CD14-positive monocyte (primary cell): ENCODE results near the gene NDUFAF2. TPM values are rescaled to one million over a fixed set of nuclear protein-coding genes. Genes with fewer than 3 reads are reported as not detected.
A peak's percentile ranks its signal among the peaks of the same experiment; 100 is the strongest.

Experiments used
- DNase-seq, 3 donors: peaks; one replicate each; pipeline ENCODE4 v3.0.0-alpha.2; 2011 to 2022
- H2AFZ ChIP-seq: 2 replicates; pipeline ENCODE4 v1.6.0; 2012; ENCODE audit warnings: mild to moderate bottlenecking, low read depth, low read length, inconsistent platforms; ENCODE audit not compliant: insufficient read depth, poor library complexity, severe bottlenecking
- H3K27ac ChIP-seq, 2 donors: 1 replicate in 1 of 2; 2 replicates in 1 of 2; pipeline ENCODE4 v1.5.1; 2012 to 2013; ENCODE audit warnings: low read length in 2 of 2, control low read depth in 1 of 2, inconsistent platforms in 1 of 2, low read depth in 1 of 2, mild to moderate bottlenecking in 1 of 2
- H3K27me3 ChIP-seq, 2 donors: one replicate each; pipeline versions ENCODE4 v1.6.0 to v1.6.1; 2011 to 2013; ENCODE audit warnings: low read length in 2 of 2; ENCODE audit not compliant: control insufficient read depth in 2 of 2, insufficient read depth in 2 of 2
- H3K36me3 ChIP-seq, 2 donors: replicated peaks in 1 of 2; 1 replicate in 1 of 2; 2 replicates in 1 of 2; pipeline versions ENCODE4 v1.5.1 to v1.6.1; 2012 to 2013; ENCODE audit warnings: low read length in 2 of 2, control low read depth in 1 of 2, inconsistent platforms in 1 of 2, mild to moderate bottlenecking in 1 of 2; ENCODE audit not compliant: insufficient read depth in 2 of 2, control insufficient read depth in 1 of 2
- H3K4me1 ChIP-seq, 2 donors: 1 replicate in 1 of 2; 2 replicates in 1 of 2; pipeline versions ENCODE4 v1.5.1 to v1.6.1; 2012 to 2013; ENCODE audit warnings: low read length in 2 of 2, control low read depth in 1 of 2, inconsistent platforms in 1 of 2, mild to moderate bottlenecking in 1 of 2, moderate library complexity in 1 of 2; ENCODE audit not compliant: insufficient read depth in 2 of 2, control insufficient read depth in 1 of 2
- H3K4me2 ChIP-seq: replicated peaks from 2 replicates; pipeline ENCODE3; 2012; ENCODE audit warnings: low read length, moderate library complexity, mild to moderate bottlenecking; ENCODE audit not compliant: poor library complexity, severe bottlenecking; ENCODE audit errors: extremely low read depth
- H3K4me3 ChIP-seq, 3 experiments: fragments of 200-600 bp in 1 of 3; sonication (generic) in 1 of 3; replicated peaks in 1 of 3; 1 replicate in 2 of 3; 2 replicates in 1 of 3; pipeline ENCODE4 v1.5.1; 2011 to 2013; ENCODE audit warnings: low read length in 3 of 3, mild to moderate bottlenecking in 3 of 3, control low read depth in 2 of 3, low read depth in 2 of 3, inconsistent platforms in 1 of 3, moderate library complexity in 1 of 3
- H3K79me2 ChIP-seq: 2 replicates; pipeline ENCODE4 v1.6.0; 2012; ENCODE audit warnings: mild to moderate bottlenecking, control low read depth, inconsistent platforms, low read length, moderate library complexity; ENCODE audit not compliant: insufficient read depth
- H3K9ac ChIP-seq: 2 replicates; pipeline ENCODE4 v1.6.0; 2017; ENCODE audit warnings: low read length, mild to moderate bottlenecking; ENCODE audit not compliant: insufficient read depth, poor library complexity, severe bottlenecking
- H3K9me3 ChIP-seq, 2 donors: replicated peaks in 1 of 2; 1 replicate in 1 of 2; 2 replicates in 1 of 2; pipeline versions ENCODE4 v1.5.1 to v1.6.1; 2012 to 2013; ENCODE audit warnings: low read length in 2 of 2, control low read depth in 1 of 2; ENCODE audit not compliant: control insufficient read depth in 1 of 2, insufficient read depth in 1 of 2
- H4K20me1 ChIP-seq: 2 replicates; pipeline ENCODE4 v1.6.0; 2012; ENCODE audit warnings: mild to moderate bottlenecking, low read length, control low read depth, moderate library complexity; ENCODE audit not compliant: insufficient read depth
- H3K27ac Mint-ChIP-seq, 7 donors: one replicate each; pipeline ENCODE4 v1.8.0; 2020; ENCODE audit warnings: mild to moderate bottlenecking in 7 of 7, mixed read lengths in 7 of 7, moderate library complexity in 6 of 7, inconsistent platforms in 2 of 7
- H3K27me3 Mint-ChIP-seq, 3 donors: one replicate each; pipeline ENCODE4 v1.8.0; 2021 to 2022; ENCODE audit warnings: low read depth in 3 of 3, mild to moderate bottlenecking in 3 of 3, mixed read lengths in 3 of 3, moderate library complexity in 3 of 3, inconsistent platforms in 1 of 3
- H3K36me3 Mint-ChIP-seq, 2 donors: one replicate each; pipeline ENCODE4 v1.8.0; 2020; ENCODE audit warnings: mixed read lengths in 2 of 2, inconsistent platforms in 1 of 2, mild to moderate bottlenecking in 1 of 2
- H3K4me1 Mint-ChIP-seq: one replicate; pipeline ENCODE4 v1.8.0; 2020; ENCODE audit warnings: mild to moderate bottlenecking, mixed read lengths
- H3K4me3 Mint-ChIP-seq, 2 donors: one replicate each; pipeline ENCODE4 v1.8.0; 2020; ENCODE audit warnings: mild to moderate bottlenecking in 2 of 2, mixed read lengths in 2 of 2, moderate library complexity in 1 of 2
- H3K9me3 Mint-ChIP-seq, 7 donors: one replicate each; pipeline ENCODE4 v1.8.0; 2020 to 2022; ENCODE audit warnings: mixed read lengths in 7 of 7, mild to moderate bottlenecking in 6 of 7, moderate library complexity in 6 of 7, inconsistent platforms in 2 of 7
- CTCF ChIP-seq: fragments of 200-600 bp; IDR thresholded peaks from one replicate; pipeline ENCODE4 v1.8.0; 2022; ENCODE audit warnings: antibody characterized with exemption, mild to moderate bottlenecking
- WGBS: methylation state at CpG from one replicate; pipeline ENCODE4 v1.1.5; 2013; ENCODE audit warnings: missing lambda C conversion rate; ENCODE audit not compliant: insufficient coverage; 5-methylcytosine and 5-hydroxymethylcytosine counted together
- intact Hi-C, 2 donors: fragments of 100-400 bp; cut with micrococcal nuclease; formaldehyde crosslinking; loops; one replicate each; pipeline versions ENCODE4 v1.15.0 to v1.15.1; 2023
- polyA plus RNA-seq, 3 donors: library from polyadenylated mRNA; depleted of rRNA in 1 of 3; unstranded in 2 of 3; stranded (reverse) in 1 of 3; fragments of 300-500 nt in 2 of 3; fragments of >200 nt in 1 of 3; fragmentation: Illumina TruSeq in 2 of 3; gene quantifications; 1 replicate in 2 of 3; 2 replicates in 1 of 3; pipeline ENCODE4 v1.2.3, GENCODE V29; 2012 to 2021

The NDUFAF2 gene
- polyA plus RNA-seq, 3 donors = 5.9 to 29.5 (median 25.0) TPM

GRCh38 chr5:61162832-61163567 lies 218.0 kb downstream of the NDUFAF2 start:
- Histone ChIP-seq H3K79me2 (peaks cover 56% of the 10 kb centered on the region), H2AFZ (peak overlapping the region; percentile 97), H3K27me3 (no peaks in the 10 kb centered on the region), H3K4me1 (peaks cover 27 to 44% of the 10 kb centered on the region in 2 donors), H3K9me3 (no peaks in the 10 kb centered on the region), H3K36me3 (peaks cover 0 to 13% of the 10 kb centered on the region in 2 donors), H3K4me3 (peak overlapping the region; percentile 59 to 96 (median 86)), H3K9ac (peak overlapping the region; percentile 95), H3K4me2 (peak overlapping the region; percentile 90), H3K27ac (peak overlapping the region; percentile 93 to 96), H4K20me1 (no peaks in the 10 kb centered on the region)
- Mint-ChIP-seq H3K4me1 (peaks cover 52% of the 10 kb centered on the region), H3K4me3 (peak overlapping the region; percentile 99), H3K9me3 (no peaks in the 10 kb centered on the region), H3K27ac (peak overlapping the region; percentile 97 to 99 (median 98)), H3K36me3 (peaks cover 8 to 21% of the 10 kb centered on the region in 2 donors), H3K27me3 (peaks cover 0 to 2% (median 0%) of the 10 kb centered on the region in 3 donors)
- TF ChIP-seq CTCF = no peak
- DNase-seq = peak; percentile 16 to 70 (median 29)
- intact Hi-C loops = loop anchor here (2.0 to 5.0 kb wide), 4 partner anchors 114 to 244 kb away; partner anchors contain the start of gene ZSWIM6 (in 1 of the 2)
- 67% methylated on average over 4 of the region's 14 CpGs for WGBS

- Histone ChIP-seq H4K20me1 (no peaks in the 10 kb centered on the region), H3K9ac (no peak overlapping the region), H3K4me3 (no peak overlapping the region), H3K9me3 (no peaks in the 10 kb centered on the region), H3K4me1 (peaks cover 27 to 44% of the 10 kb centered on the region in 2 donors), H3K27ac (peak overlapping the region in 1 of 2 donors; percentile 96), H3K36me3 (peaks cover 0 to 8% of the 10 kb centered on the region in 2 donors), H2AFZ (no peak overlapping the region), H3K79me2 (peaks cover 47% of the 10 kb centered on the region), H3K4me2 (peak overlapping the region; percentile 90), H3K27me3 (no peaks in the 10 kb centered on the region)
- TF ChIP-seq CTCF = no peak
- H3K4me1 Mint-ChIP-seq = peaks cover 45% of the 10 kb centered on the region
- no peak for DNase-seq
- no peak overlapping the region for H3K4me3 Mint-ChIP-seq
- H3K9me3 Mint-ChIP-seq = no peaks in the 10 kb centered on the region
- 98% methylated on average over 13 of the region's 13 CpGs for WGBS
- peaks cover 0 to 2% (median 0%) of the 10 kb centered on the region in 3 donors for H3K27me3 Mint-ChIP-seq
- H3K36me3 Mint-ChIP-seq = peaks cover 4 to 16% of the 10 kb centered on the region in 2 donors
- no peak overlapping the region for H3K27ac Mint-ChIP-seq
- intact Hi-C loops = loop anchor here (2.0 to 5.0 kb wide), 4 partner anchors 113 to 243 kb away; partner anchors contain the start of gene ZSWIM6 (in 1 of the 2)
These were observed 218.9 kb downstream of the NDUFAF2 start for GRCh38 chr5:61163905-61164304.
